OCI-LY7 (cell line): ENCODE results near the gene SACM1L. TPM values are rescaled to one million over a fixed set of nuclear protein-coding genes. Genes with fewer than 3 reads are reported as not detected.

Experiments
- BruUV-seq: library from RNA; stranded (reverse); fragments of 400-500 nt; replicated peaks from 2 replicates; lab custom pipeline; 2021; lab: Mats Ljungman, UMichigan
- CTCF ChIA-PET: fragments of 300-600 bp; sonication (Branson Sonifier 250); formaldehyde crosslinking; loops from one replicate; lab custom pipeline; 2022; ENCODE audit warnings: antibody characterized with exemption; ENCODE audit not compliant: unreplicated experiment; lab: Charles Lee
- POLR2A ChIA-PET: fragments of 300-600 bp; sonication (Branson Sonifier 250); formaldehyde crosslinking; loops from one replicate; lab custom pipeline; 2022; ENCODE audit warnings: antibody characterized with exemption; lab: Charles Lee
- DNase-seq: peaks from one replicate; pipeline ENCODE4 v3.0.0-alpha.2; 2015; ENCODE audit warnings: low spot score
- H2AFZ ChIP-seq: fragments of 200-600 bp; sonication (generic), shearing (Covaris generic); 2 replicates; pipeline ENCODE4 v1.6.1; 2014; ENCODE audit warnings: mild to moderate bottlenecking, antibody characterized with exemption, low read length, moderate library complexity
- H3K27ac ChIP-seq: fragments of 200-600 bp; sonication (generic); 2 replicates; pipeline ENCODE4 v1.5.1; 2014; ENCODE audit warnings: mixed run types, low read depth, mild to moderate bottlenecking, moderate library complexity, low read length, inconsistent platforms; ENCODE audit not compliant: poor library complexity, severe bottlenecking
- H3K36me3 ChIP-seq: fragments of 200-600 bp; sonication (generic); 2 replicates; pipeline ENCODE4 v1.6.1; 2014; ENCODE audit warnings: mild to moderate bottlenecking, antibody characterized with exemption, low read length, moderate library complexity, mixed read lengths; ENCODE audit not compliant: insufficient read depth
- H3K4me1 ChIP-seq: fragments of 200-600 bp; sonication (generic); 2 replicates; pipeline ENCODE4 v1.5.1; 2014; ENCODE audit warnings: mild to moderate bottlenecking, low read length; ENCODE audit not compliant: insufficient read depth, poor library complexity, severe bottlenecking
- H3K4me2 ChIP-seq: fragments of 200-600 bp; sonication (generic); 2 replicates; pipeline ENCODE4 v1.6.1; 2014; ENCODE audit warnings: mild to moderate bottlenecking, low read length
- H3K4me3 ChIP-seq: fragments of 200-600 bp; sonication (generic); 2 replicates; pipeline ENCODE4 v1.5.1; 2014; ENCODE audit warnings: mild to moderate bottlenecking, low read depth, low read length; ENCODE audit not compliant: poor library complexity, severe bottlenecking
- H3K79me2 ChIP-seq: fragments of 200-600 bp; sonication (generic); 2 replicates; pipeline ENCODE4 v1.6.1; 2016; ENCODE audit warnings: low read depth, mild to moderate bottlenecking, low read length, moderate library complexity, mixed read lengths; ENCODE audit not compliant: insufficient read depth
- H3K9me2 ChIP-seq: fragments of 200-600 bp; sonication (generic); 2 replicates; pipeline ENCODE4 v1.6.1; 2016; ENCODE audit warnings: mild to moderate bottlenecking, low read length, mixed read lengths; ENCODE audit not compliant: insufficient read depth
- H3K9me3 ChIP-seq: fragments of 200-600 bp; sonication (generic); 2 replicates; pipeline ENCODE4 v1.6.1; 2014; ENCODE audit warnings: mild to moderate bottlenecking, mixed run types, low read length, mixed read lengths
- H4K20me1 ChIP-seq: fragments of 200-600 bp; sonication (generic); 2 replicates; pipeline ENCODE4 v1.6.1; 2014; ENCODE audit warnings: mild to moderate bottlenecking, antibody characterized with exemption, low read length, moderate library complexity, mixed read lengths; ENCODE audit not compliant: insufficient read depth
- EZH2phosphoT487 ChIP-seq: fragments of 200-600 bp; sonication (generic); IDR thresholded peaks from 2 replicates; pipeline ENCODE4 v1.6.1; 2018; ENCODE audit warnings: low read depth, borderline replicate concordance, mild to moderate bottlenecking, mixed run types, antibody characterized with exemption, low read length, moderate library complexity, mixed read lengths
- intact Hi-C: fragments of 100-400 bp; cut with micrococcal nuclease; formaldehyde crosslinking; loops from one replicate; pipeline ENCODE4 v1.10.0; 2022; ENCODE audit not compliant: unreplicated experiment
- total RNA-seq, 2 experiments: library from RNA; depleted of rRNA in 1 of 2; stranded (reverse); fragments of >200 nt in 1 of 2; shearing (Covaris generic) in 1 of 2; gene quantifications; 2 replicates each; pipeline ENCODE4 v1.2.3, GENCODE V29; 2014 to 2022
- TF ChIP-seq, protein P1 (sequence below): fragments of 200-600 bp; sonication (generic); conservative IDR thresholded peaks from 2 replicates; pipeline ENCODE4 v1.5.1; 2014; ENCODE audit warnings: mild to moderate bottlenecking, antibody characterized with exemption, low read length, moderate library complexity, mixed read lengths

The SACM1L gene
- total RNA-seq, 2 experiments from 2014 or later = 35.5 to 54.9 TPM

DNA sequence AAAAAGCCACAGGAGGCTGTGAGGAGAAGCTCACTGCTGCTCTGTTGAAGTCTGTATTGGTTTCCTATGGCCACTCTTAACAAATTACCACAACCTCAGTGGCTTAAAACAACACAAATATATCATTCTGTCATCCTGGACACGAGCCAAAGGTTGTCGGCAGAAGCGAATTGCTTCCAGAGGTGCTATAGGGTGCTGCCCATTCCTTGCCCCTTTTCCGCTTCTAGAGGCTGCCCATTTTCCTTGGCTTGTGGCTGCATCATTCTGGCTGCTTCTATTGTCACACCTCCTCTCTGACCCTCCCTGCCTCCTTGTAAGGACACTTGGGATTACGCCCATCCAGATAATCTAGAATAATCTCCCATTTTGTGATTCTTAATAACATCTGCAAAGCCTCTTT lies 6.4 kb upstream of the SACM1L start:
- TF ChIP-seq, protein P1, sequence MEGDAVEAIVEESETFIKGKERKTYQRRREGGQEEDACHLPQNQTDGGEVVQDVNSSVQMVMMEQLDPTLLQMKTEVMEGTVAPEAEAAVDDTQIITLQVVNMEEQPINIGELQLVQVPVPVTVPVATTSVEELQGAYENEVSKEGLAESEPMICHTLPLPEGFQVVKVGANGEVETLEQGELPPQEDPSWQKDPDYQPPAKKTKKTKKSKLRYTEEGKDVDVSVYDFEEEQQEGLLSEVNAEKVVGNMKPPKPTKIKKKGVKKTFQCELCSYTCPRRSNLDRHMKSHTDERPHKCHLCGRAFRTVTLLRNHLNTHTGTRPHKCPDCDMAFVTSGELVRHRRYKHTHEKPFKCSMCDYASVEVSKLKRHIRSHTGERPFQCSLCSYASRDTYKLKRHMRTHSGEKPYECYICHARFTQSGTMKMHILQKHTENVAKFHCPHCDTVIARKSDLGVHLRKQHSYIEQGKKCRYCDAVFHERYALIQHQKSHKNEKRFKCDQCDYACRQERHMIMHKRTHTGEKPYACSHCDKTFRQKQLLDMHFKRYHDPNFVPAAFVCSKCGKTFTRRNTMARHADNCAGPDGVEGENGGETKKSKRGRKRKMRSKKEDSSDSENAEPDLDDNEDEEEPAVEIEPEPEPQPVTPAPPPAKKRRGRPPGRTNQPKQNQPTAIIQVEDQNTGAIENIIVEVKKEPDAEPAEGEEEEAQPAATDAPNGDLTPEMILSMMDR = no peak
- no peak for TF ChIP-seq EZH2phosphoT487
- Histone ChIP-seq H3K4me3 (no peak overlapping the region), H3K79me2 (no peaks in the 10 kb centered on the region; the same call in 1 of the 2 replicates), H2AFZ (no peak overlapping the region), H3K9me3 (no peaks in the 10 kb centered on the region), H3K9me2 (no peaks in the 10 kb centered on the region), H3K36me3 (no peaks in the 10 kb centered on the region; the same call in 1 of the 2 replicates), H3K4me2 (no peak overlapping the region), H3K27ac (no peak overlapping the region), H4K20me1 (no peaks in the 10 kb centered on the region), H3K4me1 (no peaks in the 10 kb centered on the region)
- CTCF ChIA-PET = no interaction called here
- no peak for DNase-seq
- intact Hi-C loops = no loop called here
- POLR2A ChIA-PET = interaction anchor here (0.5 to 0.6 kb wide), 2 partner anchors 18 to 68 kb away, joined by 3 read pairs; no protein-coding TSS in a partner anchor
- no TSS peak for BruUV-seq

DNA sequence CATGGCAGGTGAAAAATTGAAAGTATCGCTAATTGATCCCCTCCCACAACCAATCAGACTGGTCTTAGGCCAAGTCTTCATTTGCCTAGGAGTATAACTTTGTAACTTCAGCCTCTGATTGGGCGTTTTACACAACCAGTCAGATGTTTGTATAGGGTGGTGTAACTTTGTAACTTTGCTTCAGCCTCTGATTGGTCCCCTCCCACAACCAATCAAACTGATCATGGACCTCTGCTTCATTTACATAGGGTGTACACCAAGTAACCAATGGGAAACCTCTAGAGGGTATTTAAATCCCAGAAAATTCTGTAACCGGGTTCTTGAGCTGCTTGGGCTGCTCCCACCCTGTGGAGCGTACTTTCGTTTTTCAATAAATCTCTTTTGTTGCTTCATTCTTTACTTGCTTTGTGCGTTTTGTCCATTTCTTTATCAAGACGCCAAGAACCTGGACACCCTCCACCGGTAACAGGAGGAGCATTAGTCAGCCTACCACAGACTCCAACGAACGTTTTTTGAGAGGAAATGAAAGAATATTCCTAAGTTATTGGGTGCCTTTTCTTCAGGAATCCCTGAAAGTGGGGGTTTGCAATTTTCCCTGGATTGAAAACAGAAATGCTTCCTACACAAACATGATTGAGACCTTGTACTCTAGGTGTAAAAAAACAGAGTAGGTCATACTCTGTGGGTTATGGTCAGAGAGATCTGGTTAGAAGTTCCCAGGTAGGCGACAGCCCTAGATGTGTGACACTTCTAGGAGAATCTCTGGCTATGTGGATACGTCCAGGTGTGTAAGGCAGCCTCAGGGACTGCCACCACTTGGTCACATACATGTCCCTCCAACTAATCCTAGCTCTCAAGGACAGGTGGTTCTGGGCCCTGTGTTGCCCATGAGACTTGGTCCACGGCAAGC lies 5.5 kb upstream of the SACM1L start:
- no peaks in the 10 kb centered on the region for H3K9me2 ChIP-seq
- no peaks in the 10 kb centered on the region; the same call in 1 of the 2 replicates for H3K36me3 ChIP-seq
- H3K27ac ChIP-seq = no peak overlapping the region
- TF ChIP-seq, protein P1 = no peak
- no peak for TF ChIP-seq EZH2phosphoT487
- no peak overlapping the region for H3K4me2 ChIP-seq
- intact Hi-C loops = no loop called here
- no peaks in the 10 kb centered on the region for H3K9me3 ChIP-seq
- H4K20me1 ChIP-seq = no peaks in the 10 kb centered on the region
- no peaks in the 10 kb centered on the region for H3K4me1 ChIP-seq
- H3K4me3 ChIP-seq = no peak overlapping the region
- POLR2A ChIA-PET = no interaction called here
- DNase-seq = no peak
- CTCF ChIA-PET = no interaction called here
- no peak overlapping the region for H2AFZ ChIP-seq
- no peaks in the 10 kb centered on the region; the same call in 1 of the 2 replicates for H3K79me2 ChIP-seq
- BruUV-seq = no TSS peak
